Measurements from ENCODE around the gene IL13RA1.
"Not testable (repeated sequence)": the region's sequence is repeated elsewhere in the genome, so short reads cannot be mapped to it uniquely, and the experiment has no call there.

The IL13RA1 gene

GRCh38 chrX:118780911-118781310 lies 53.5 kb downstream of the IL13RA1 start:
- no peak for TF ChIP-seq CTCF (conservative IDR thresholded peaks at IDR 0.05; ENCODE audit: low read depth)
- CTCF ChIA-PET = no interaction called here
- no peak for DNase-seq (ENCODE audit: low spot score)
- H3K27ac ChIP-seq = no peak overlapping the region
- POLR2A ChIA-PET (ENCODE audit: low non-redundant PET) = no interaction called here

- CTCF ChIA-PET = no interaction called here
- POLR2A ChIA-PET (ENCODE audit: low non-redundant PET) = no interaction called here
Measured at GRCh38 chrX:118795528-118796280, 68.3 kb downstream of the IL13RA1 start.

GRCh38 chrX:118802857-118803256 lies 75.5 kb downstream of the IL13RA1 start:
- POLR2A ChIA-PET (ENCODE audit: low non-redundant PET) = no interaction called here
- CTCF ChIA-PET = interaction anchor here (0.6 kb wide), 1 partner anchor 397 kb away, joined by 4 read pairs; no protein-coding TSS in a partner anchor
- DNase-seq (ENCODE audit: low spot score) = no peak

More at GRCh38 chrX:118795528-118796280, 68.3 kb downstream of the IL13RA1 start:
- TF ChIP-seq CTCF (conservative IDR thresholded peaks at IDR 0.05; ENCODE audit: low read depth) = no peak
- H3K27ac ChIP-seq = no peak overlapping the region
- DNase-seq (ENCODE audit: low spot score) = no peak

GRCh38 chrX:118807151-118808017 lies 80.0 kb downstream of the IL13RA1 start:
- no peak for DNase-seq (ENCODE audit: low spot score)
- ChIA-PET CTCF (interaction anchor here (0.6 to 1.5 kb wide), 15 partner anchors 9 to 208 kb away, joined by 3 to 13 read pairs (median 4); no protein-coding TSS in a partner anchor), POLR2A (ENCODE audit: low non-redundant PET) (no interaction called here)
- TF ChIP-seq CTCF (conservative IDR thresholded peaks at IDR 0.05; ENCODE audit: low read depth) = peak; percentile 55
- H3K27ac ChIP-seq = no peak overlapping the region

More at GRCh38 chrX:118802857-118803256, 75.5 kb downstream of the IL13RA1 start:
- H3K27ac ChIP-seq = no peak overlapping the region
- TF ChIP-seq CTCF (conservative IDR thresholded peaks at IDR 0.05; ENCODE audit: low read depth) = no peak

GRCh38 chrX:118817257-118817656 lies 89.9 kb downstream of the IL13RA1 start:
- POLR2A ChIA-PET (ENCODE audit: low non-redundant PET); DNase-seq (ENCODE audit: low spot score); H3K27ac ChIP-seq: not testable (repeated sequence)
- CTCF ChIA-PET = interaction anchor here (1.4 kb wide), 1 partner anchor 10 kb away, joined by 4 read pairs; no protein-coding TSS in a partner anchor

- DNase-seq (ENCODE audit: low spot score) = peak; percentile 21
- ChIA-PET CTCF (interaction anchor here (0.6 to 1.0 kb wide), 4 partner anchors 133 to 271 kb away, joined by 4 to 6 read pairs (median 4); no protein-coding TSS in a partner anchor), POLR2A (ENCODE audit: low non-redundant PET) (interaction anchor here (0.6 kb wide), 1 partner anchor 259 kb away, joined by 3 read pairs; no protein-coding TSS in a partner anchor)
- TF ChIP-seq CTCF (conservative IDR thresholded peaks at IDR 0.05; ENCODE audit: low read depth) = no peak
- H3K27ac ChIP-seq = no peak within 1 kb of the TSS
Measured at GRCh38 chrX:118823263-118824172, 96.1 kb downstream of the IL13RA1 start, which contains the start of gene ZCCHC12. Gene ZCCHC12, plus strand, starts transcription at chrX:118823824. Its CDS starts 1,421 bp downstream, at chrX:118825245.

Data from RWPE1 (cell line).